ENCODE data around the gene PRTN3.
"Not testable (repeated sequence)": the region's sequence is repeated elsewhere in the genome, so short reads cannot be mapped to it uniquely, and the experiment has no call there.

GRCh38 chr19:849195-849594, 8.4 kb downstream of the PRTN3 start:
- TF ChIP-seq, protein P1, sequence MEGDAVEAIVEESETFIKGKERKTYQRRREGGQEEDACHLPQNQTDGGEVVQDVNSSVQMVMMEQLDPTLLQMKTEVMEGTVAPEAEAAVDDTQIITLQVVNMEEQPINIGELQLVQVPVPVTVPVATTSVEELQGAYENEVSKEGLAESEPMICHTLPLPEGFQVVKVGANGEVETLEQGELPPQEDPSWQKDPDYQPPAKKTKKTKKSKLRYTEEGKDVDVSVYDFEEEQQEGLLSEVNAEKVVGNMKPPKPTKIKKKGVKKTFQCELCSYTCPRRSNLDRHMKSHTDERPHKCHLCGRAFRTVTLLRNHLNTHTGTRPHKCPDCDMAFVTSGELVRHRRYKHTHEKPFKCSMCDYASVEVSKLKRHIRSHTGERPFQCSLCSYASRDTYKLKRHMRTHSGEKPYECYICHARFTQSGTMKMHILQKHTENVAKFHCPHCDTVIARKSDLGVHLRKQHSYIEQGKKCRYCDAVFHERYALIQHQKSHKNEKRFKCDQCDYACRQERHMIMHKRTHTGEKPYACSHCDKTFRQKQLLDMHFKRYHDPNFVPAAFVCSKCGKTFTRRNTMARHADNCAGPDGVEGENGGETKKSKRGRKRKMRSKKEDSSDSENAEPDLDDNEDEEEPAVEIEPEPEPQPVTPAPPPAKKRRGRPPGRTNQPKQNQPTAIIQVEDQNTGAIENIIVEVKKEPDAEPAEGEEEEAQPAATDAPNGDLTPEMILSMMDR (conservative IDR thresholded peaks at IDR 0.05), result not testable (repeated sequence)
- TF ChIP-seq EZH2 (IDR thresholded peaks at IDR 0.05; ENCODE audit: low read depth), result not testable (repeated sequence)
